ENCODE results near the gene TAPBP. TPM values are rescaled to one million over a fixed set of nuclear protein-coding genes. Genes with fewer than 3 reads are reported as not detected.

Gene TAPBP
- total RNA-seq, 1 donor from 2014 or later: 144 TPM

DNA sequence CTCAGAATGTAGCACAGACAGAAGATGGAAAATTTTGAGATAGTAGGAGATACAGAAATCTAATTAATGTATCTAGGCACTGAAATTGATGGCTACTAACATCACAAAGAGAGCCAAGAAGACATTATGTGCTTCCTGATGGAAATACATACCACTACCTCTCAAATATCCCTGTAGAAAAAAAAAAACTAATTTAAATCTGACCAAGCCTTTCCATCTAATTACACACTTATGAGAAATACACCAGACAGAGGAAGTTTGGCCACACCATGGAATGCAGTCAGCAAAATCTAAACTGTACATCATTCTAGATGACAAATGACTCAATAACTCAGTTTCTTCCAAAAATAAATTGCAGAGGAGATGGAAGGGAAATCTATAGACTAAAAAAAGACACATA is 61.1 kb downstream of the TAPBP start:
- DNase-seq (ENCODE audit: low read depth): no peak
- TF ChIP-seq, protein P1, sequence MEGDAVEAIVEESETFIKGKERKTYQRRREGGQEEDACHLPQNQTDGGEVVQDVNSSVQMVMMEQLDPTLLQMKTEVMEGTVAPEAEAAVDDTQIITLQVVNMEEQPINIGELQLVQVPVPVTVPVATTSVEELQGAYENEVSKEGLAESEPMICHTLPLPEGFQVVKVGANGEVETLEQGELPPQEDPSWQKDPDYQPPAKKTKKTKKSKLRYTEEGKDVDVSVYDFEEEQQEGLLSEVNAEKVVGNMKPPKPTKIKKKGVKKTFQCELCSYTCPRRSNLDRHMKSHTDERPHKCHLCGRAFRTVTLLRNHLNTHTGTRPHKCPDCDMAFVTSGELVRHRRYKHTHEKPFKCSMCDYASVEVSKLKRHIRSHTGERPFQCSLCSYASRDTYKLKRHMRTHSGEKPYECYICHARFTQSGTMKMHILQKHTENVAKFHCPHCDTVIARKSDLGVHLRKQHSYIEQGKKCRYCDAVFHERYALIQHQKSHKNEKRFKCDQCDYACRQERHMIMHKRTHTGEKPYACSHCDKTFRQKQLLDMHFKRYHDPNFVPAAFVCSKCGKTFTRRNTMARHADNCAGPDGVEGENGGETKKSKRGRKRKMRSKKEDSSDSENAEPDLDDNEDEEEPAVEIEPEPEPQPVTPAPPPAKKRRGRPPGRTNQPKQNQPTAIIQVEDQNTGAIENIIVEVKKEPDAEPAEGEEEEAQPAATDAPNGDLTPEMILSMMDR (conservative IDR thresholded peaks at IDR 0.05; ENCODE audit: low read depth, low read length): no peak
- H3K4me3 ChIP-seq (ENCODE audit: low read depth, low read length): no peak overlapping the region

- TF ChIP-seq, protein P1 (conservative IDR thresholded peaks at IDR 0.05; ENCODE audit: low read depth, low read length): no peak
- no peak overlapping the region for H3K4me3 ChIP-seq (ENCODE audit: low read depth, low read length)
- DNase-seq (ENCODE audit: low read depth): no peak
These were observed 62.4 kb downstream of the TAPBP start for GRCh38 chr6:33251395-33252012.

GRCh38 chr6:33250731-33251130 is 63.1 kb downstream of the TAPBP start:
- TF ChIP-seq, protein P1 (conservative IDR thresholded peaks at IDR 0.05; ENCODE audit: low read depth, low read length): no peak
- peak overlapping the region; percentile 25 for H3K4me3 ChIP-seq (ENCODE audit: low read depth, low read length)
- DNase-seq (ENCODE audit: low read depth): no peak

DNA sequence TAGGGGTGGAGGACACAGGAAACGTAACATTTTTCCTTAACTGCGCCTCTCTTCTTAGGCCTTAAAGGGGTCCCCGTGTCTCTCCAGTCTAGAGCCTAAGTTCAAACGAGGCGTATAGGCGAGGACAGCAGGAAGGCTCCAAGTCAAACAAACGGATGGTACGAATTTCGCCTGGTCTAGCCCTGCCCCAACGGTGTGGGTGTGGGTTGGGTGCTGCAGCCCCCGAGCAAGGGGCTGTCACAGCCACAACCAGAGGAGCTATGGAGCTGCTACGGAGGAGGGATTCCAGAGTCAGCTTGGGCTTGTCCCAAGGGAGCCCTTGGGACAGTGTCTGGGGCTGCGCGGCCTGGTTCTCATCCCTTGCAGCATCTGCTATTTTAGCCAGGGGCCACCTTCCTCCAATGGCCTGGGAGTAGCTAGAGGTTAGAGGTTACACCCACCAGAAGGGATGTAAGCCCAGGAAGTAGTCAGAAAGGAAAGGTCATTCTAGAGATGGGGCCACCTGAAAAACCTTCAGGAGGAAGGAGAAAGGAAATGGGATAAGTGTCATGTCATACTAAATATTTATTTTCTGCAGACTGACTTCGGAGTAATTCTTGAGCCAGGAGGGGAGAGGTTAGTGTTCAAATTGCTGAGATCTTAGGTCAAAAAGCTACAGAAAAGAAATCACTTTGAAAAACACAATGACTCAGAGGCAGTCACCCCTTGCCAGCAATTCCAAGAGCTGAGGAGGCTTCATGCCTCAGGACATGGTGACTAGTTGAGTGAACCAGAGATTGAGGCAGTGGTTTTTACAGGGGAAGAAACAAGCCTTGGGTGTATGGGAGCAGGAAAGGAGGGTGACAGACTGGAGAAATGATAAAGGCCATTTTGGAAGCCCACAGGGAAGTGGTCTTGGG is 63.9 kb downstream of the TAPBP start:
- TF ChIP-seq, protein P1 (conservative IDR thresholded peaks at IDR 0.05; ENCODE audit: low read depth, low read length): no peak
- H3K4me3 ChIP-seq (ENCODE audit: low read depth, low read length): peak overlapping the region; percentile 79
- peak; percentile 81 for DNase-seq (ENCODE audit: low read depth)

Other genes with a start within 250 kb of the TAPBP start
- 6.8 and 7.1 TPM in 2 replicates for gene HLA-DPA1, start 240.4 kb downstream of the TAPBP start, total RNA-seq
- gene HLA-DPB1, start 238.1 kb downstream of the TAPBP start, total RNA-seq: 49.4 and 52.3 TPM in 2 replicates
- gene COL11A2, start 121.6 kb downstream of the TAPBP start, total RNA-seq: 0.06 and 0.07 TPM in 2 replicates
- 15.0 and 15.1 TPM in 2 replicates for gene RXRB, start 113.4 kb downstream of the TAPBP start, total RNA-seq
- 70.8 and 97.8 TPM in 2 replicates for gene SLC39A7, start 113.2 kb downstream of the TAPBP start, total RNA-seq
- gene HSD17B8, start 109.4 kb downstream of the TAPBP start, total RNA-seq: 16.3 and 16.9 TPM in 2 replicates
- gene RING1, start 105.6 kb downstream of the TAPBP start, total RNA-seq: 11.3 and 17.2 TPM in 2 replicates
- gene VPS52, start 42.2 kb downstream of the TAPBP start, total RNA-seq: 33.9 and 42.8 TPM in 2 replicates
- 2,737 and 3,799 TPM in 2 replicates for gene RPS18, start 42.0 kb downstream of the TAPBP start, total RNA-seq
- gene B3GALT4, start 37.0 kb downstream of the TAPBP start, total RNA-seq: 4.6 and 7.0 TPM in 2 replicates
- gene WDR46, start 24.8 kb downstream of the TAPBP start, total RNA-seq: 67.9 and 116 TPM in 2 replicates
- 55.8 and 69.3 TPM in 2 replicates for gene PFDN6, start 24.5 kb downstream of the TAPBP start, total RNA-seq
- gene RGL2, start 15.1 kb downstream of the TAPBP start, total RNA-seq: 34.0 and 46.8 TPM in 2 replicates
- gene ZBTB22, start 3.7 kb upstream of the TAPBP start, total RNA-seq: 8.2 and 13.5 TPM in 2 replicates
- gene DAXX, start 8.9 kb upstream of the TAPBP start, total RNA-seq: 52.7 and 58.1 TPM in 2 replicates
- 117 and 126 TPM in 2 replicates for gene KIFC1, start 77.7 kb upstream of the TAPBP start, total RNA-seq
- gene PHF1, start 96.9 kb upstream of the TAPBP start, total RNA-seq: 20.7 and 25.4 TPM in 2 replicates
- gene CUTA, start 104.0 kb upstream of the TAPBP start, total RNA-seq: 206 and 273 TPM in 2 replicates
- 0.87 and 2.3 TPM in 2 replicates for gene SYNGAP1, start 106.0 kb upstream of the TAPBP start, total RNA-seq
- gene ZBTB9, start 140.5 kb upstream of the TAPBP start, total RNA-seq: 4.3 and 4.6 TPM in 2 replicates

Measured in epithelial cell of proximal tubule (primary cell).